ENCODE measurements around the gene MYO16. TPM values are rescaled to one million over a fixed set of nuclear protein-coding genes. Genes with fewer than 3 reads are reported as not detected.

The MYO16 gene
- total RNA-seq, 2 experiments from 2014 or later = not detected

DNA sequence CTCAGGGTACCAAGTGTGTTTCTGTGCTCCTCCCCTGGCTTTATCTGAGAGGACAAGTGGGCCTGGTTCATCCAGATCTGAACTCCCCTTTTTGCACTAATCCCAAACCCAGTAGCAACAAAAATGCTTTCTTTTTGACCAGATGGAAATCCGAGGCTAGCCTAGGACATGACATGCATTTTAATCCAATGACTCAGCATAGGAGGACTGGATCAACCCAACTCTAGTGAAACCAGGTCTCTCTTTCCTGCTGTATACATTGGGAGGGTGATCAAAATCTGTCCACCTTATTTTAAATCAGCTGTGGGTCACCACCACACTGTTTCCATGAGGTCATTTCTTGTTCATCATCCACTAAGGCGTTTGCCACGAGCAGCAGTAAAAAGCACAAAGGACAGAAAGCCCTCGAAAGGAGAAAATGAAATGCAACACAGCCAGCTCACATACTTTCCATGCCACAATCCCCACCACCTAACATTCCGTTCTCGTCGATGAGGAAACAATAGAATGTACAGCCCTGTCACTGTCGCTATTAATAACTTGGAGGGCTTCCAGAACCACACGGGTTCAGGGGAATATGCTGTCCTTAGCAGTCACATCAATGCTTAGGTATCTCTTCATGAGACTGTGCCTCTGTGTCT lies 614.0 kb downstream of the MYO16 start:
- Mint-ChIP-seq H3K4me1 (no peaks in the 10 kb centered on the region), H3K36me3 (ENCODE audit: low read depth) (no peaks in the 10 kb centered on the region), H3K4me3 (no peak overlapping the region), H3K27ac (no peak overlapping the region), H3K9me3 (no peaks in the 10 kb centered on the region), H3K27me3 (no peaks in the 10 kb centered on the region)
- POLR2A ChIA-PET = no interaction called here
- CTCF ChIA-PET = no interaction called here
- no peak for DNase-seq

DNA sequence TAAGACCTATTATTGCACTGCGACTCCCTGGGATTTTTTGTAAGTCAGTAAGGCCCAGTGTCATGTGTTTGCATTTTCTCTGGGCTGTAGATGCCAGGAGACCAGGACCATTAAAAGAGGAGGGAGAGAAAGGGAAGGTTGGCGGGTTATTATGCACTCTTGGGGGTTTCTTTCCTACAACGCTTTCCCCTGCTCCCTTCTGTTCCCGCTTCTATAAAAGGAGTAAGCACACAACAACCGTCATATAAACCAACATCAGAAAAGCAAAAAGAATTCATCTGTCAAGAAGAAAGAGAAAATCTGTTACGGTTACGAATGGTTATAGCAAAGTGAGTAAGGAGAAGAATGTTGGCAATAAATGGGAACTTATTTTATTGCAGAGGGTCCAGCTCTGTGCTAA lies 615.2 kb downstream of the MYO16 start:
- no peaks in the 10 kb centered on the region for H3K36me3 Mint-ChIP-seq (ENCODE audit: low read depth)
- H3K27me3 Mint-ChIP-seq = no peaks in the 10 kb centered on the region
- H3K4me3 Mint-ChIP-seq = no peak overlapping the region
- ChIA-PET CTCF (no interaction called here), POLR2A (no interaction called here)
- no peak for DNase-seq
- H3K9me3 Mint-ChIP-seq = no peaks in the 10 kb centered on the region
- H3K27ac Mint-ChIP-seq = no peak overlapping the region
- no peaks in the 10 kb centered on the region for H3K4me1 Mint-ChIP-seq

DNA sequence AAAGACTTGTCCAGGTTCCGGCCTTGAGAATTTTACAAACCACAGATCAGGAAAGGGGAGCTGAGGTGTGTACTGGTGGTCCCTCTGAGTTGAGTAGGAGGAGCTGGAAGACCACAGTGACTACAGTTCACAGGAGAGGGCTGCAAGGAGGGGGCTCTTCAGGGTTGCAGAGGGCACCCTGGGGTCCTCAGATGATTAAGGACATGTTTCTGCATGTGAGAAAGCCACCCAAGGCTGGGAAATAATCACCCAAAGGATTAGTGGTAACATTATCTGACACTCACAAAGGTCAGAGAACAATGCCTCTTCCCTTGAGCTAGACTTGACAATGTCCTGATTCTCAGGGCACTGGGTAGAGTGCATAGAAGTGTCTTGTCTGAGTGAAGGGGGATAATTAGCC lies 616.6 kb downstream of the MYO16 start:
- ChIA-PET POLR2A (no interaction called here), CTCF (no interaction called here)
- DNase-seq = no peak
- Mint-ChIP-seq H3K4me1 (no peaks in the 10 kb centered on the region), H3K9me3 (no peaks in the 10 kb centered on the region), H3K27ac (no peak overlapping the region), H3K4me3 (no peak overlapping the region), H3K36me3 (ENCODE audit: low read depth) (no peaks in the 10 kb centered on the region), H3K27me3 (no peaks in the 10 kb centered on the region)

DNA sequence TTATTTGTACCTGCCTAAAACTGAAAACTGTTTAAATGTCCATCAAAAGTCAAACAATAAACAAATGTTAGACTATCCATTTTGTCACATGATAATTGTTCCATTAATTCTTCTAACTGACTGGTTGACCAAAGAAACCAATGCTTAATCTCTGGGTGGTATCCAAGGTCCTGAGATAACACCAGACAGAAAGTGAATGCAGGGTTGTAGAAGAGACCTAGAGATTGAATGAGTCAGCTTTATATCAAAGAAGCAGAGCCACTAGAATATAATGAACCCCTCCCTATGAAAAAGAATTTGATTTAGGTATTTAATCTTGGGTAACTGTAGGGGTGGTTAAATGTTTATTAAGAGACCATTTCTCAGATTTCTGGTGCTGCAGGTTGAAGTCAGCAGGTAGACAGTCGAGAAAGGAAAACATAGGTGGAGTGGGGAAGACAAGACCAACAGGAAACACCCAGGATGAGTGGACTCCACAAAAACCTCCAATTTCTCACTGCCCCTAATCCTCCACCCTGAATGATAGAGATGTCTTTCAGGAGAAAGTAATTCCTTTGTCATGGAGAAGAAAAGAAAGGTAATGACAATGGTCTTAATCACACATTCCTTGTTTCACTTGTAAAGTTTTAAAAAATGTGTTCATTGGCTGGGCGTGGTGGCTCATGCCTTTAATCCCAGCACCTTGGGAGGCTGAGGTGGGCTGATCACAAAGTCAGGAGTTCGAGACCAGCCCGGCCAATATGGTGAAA lies 620.5 kb downstream of the MYO16 start:
- no peak overlapping the region for H3K4me3 Mint-ChIP-seq
- H3K36me3 Mint-ChIP-seq (ENCODE audit: low read depth) = no peaks in the 10 kb centered on the region
- H3K27ac Mint-ChIP-seq = no peak overlapping the region
- ChIA-PET CTCF (no interaction called here), POLR2A (no interaction called here)
- no peaks in the 10 kb centered on the region for H3K27me3 Mint-ChIP-seq
- H3K9me3 Mint-ChIP-seq = no peaks in the 10 kb centered on the region
- H3K4me1 Mint-ChIP-seq = no peaks in the 10 kb centered on the region
- DNase-seq = no peak

DNA sequence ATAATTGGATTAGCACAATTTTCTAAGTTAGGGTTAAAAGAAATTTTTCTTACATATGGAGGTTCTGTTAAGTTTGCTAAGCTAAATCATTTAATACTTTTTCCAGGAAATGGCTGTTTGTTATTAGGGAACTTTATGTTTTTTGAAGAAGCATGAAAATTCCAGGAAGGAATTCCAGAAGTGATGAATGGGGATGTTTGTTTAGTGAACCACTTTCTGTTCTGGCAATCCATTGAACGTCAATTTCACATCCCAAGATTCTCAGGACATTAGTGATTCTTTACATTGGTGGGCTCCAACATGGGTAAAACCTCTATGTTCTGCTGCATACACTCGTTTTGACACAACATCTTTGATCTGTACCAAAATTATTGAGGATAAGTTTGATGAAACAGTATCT lies 622.5 kb downstream of the MYO16 start:
- no peak for DNase-seq
- Mint-ChIP-seq H3K4me3 (no peak overlapping the region), H3K27me3 (peaks cover 1% of the 10 kb centered on the region), H3K27ac (no peak overlapping the region), H3K4me1 (no peaks in the 10 kb centered on the region), H3K9me3 (no peaks in the 10 kb centered on the region), H3K36me3 (ENCODE audit: low read depth) (no peaks in the 10 kb centered on the region)
- CTCF ChIA-PET = no interaction called here
- POLR2A ChIA-PET = no interaction called here

DNA sequence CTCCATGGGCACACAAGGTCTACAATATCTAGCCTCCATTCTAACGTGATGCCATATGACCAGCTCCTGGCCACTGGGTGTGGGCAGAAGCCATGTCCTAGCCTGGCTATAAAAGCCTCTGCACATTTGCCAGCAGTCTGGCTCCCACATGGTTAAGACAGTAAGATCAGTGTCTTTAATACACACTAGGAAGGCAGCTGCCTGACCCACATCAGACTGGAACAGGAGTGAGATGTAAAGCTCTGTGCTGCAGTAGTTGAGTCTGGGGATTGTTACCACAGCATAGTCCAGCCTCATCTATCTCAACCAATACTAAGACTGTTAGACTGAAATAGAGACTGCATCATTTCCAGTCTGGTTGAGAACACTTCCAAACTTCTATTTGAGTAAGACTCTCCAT lies 623.9 kb downstream of the MYO16 start:
- H3K27ac Mint-ChIP-seq = no peak overlapping the region
- H3K9me3 Mint-ChIP-seq = no peaks in the 10 kb centered on the region
- DNase-seq = no peak
- peaks cover 1% of the 10 kb centered on the region for H3K27me3 Mint-ChIP-seq
- CTCF ChIA-PET = no interaction called here
- POLR2A ChIA-PET = no interaction called here
- no peak overlapping the region for H3K4me3 Mint-ChIP-seq
- no peaks in the 10 kb centered on the region for H3K4me1 Mint-ChIP-seq
- no peaks in the 10 kb centered on the region for H3K36me3 Mint-ChIP-seq (ENCODE audit: low read depth)

DNA sequence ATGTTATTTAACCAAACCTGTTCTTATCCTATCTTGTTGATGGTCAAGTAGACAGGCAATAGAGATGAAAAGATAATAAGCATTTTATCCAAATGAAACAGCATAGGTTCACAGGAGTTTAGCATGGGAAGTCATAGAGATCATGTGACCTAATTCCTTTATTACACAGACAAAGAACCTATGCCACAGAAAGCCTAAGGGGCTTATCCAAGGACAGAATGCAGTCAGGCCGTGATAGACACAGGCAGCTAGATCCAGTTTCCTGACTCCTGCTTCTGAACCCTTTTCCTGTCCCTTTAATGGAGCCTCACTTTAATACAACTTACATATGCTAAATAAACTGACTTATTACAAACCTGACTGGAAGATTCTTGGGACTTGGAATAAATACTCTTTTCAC lies 624.9 kb downstream of the MYO16 start:
- ChIA-PET POLR2A (no interaction called here), CTCF (no interaction called here)
- Mint-ChIP-seq H3K9me3 (no peaks in the 10 kb centered on the region), H3K4me1 (no peaks in the 10 kb centered on the region), H3K4me3 (no peak overlapping the region), H3K27ac (no peak overlapping the region), H3K36me3 (ENCODE audit: low read depth) (no peaks in the 10 kb centered on the region), H3K27me3 (peaks cover 1% of the 10 kb centered on the region)
- DNase-seq = no peak

DNA sequence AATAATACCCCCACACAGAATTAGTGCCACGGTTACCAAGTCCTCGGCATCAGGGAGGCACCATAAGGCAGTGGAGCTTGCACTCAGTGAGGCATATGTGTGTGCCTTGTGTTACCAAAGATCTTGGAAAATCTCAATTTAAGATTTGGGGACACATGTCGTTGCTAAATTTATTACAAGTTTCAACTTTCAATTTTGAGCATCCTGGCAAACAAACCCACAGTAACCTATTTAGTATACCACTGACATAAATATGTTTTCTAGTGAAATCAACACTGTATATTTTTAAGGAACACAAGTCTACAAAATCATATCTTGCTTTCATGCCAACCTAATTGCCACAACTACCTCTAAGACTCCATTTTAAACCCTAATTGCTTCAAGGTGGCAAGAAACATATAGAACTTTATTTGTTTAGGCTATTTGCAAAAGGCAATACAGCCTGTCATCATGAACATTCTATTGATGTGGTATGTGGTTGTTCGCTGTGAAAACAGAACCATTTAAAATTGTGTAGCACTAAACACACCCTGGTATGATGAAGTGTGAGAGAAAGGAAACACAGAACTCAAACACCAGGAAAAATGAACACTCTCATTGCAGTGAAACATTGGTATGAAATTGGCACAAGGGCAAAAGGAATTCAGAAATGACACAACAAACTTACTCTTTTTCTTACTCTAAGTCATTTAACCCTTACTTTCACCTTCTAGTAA lies 625.9 kb downstream of the MYO16 start:
- H3K36me3 Mint-ChIP-seq (ENCODE audit: low read depth) = no peaks in the 10 kb centered on the region
- CTCF ChIA-PET = no interaction called here
- POLR2A ChIA-PET = no interaction called here
- no peaks in the 10 kb centered on the region for H3K9me3 Mint-ChIP-seq
- no peak for DNase-seq
- H3K4me3 Mint-ChIP-seq = no peak overlapping the region
- H3K27me3 Mint-ChIP-seq = peaks cover 1% of the 10 kb centered on the region
- H3K27ac Mint-ChIP-seq = no peak overlapping the region
- no peaks in the 10 kb centered on the region for H3K4me1 Mint-ChIP-seq

DNA sequence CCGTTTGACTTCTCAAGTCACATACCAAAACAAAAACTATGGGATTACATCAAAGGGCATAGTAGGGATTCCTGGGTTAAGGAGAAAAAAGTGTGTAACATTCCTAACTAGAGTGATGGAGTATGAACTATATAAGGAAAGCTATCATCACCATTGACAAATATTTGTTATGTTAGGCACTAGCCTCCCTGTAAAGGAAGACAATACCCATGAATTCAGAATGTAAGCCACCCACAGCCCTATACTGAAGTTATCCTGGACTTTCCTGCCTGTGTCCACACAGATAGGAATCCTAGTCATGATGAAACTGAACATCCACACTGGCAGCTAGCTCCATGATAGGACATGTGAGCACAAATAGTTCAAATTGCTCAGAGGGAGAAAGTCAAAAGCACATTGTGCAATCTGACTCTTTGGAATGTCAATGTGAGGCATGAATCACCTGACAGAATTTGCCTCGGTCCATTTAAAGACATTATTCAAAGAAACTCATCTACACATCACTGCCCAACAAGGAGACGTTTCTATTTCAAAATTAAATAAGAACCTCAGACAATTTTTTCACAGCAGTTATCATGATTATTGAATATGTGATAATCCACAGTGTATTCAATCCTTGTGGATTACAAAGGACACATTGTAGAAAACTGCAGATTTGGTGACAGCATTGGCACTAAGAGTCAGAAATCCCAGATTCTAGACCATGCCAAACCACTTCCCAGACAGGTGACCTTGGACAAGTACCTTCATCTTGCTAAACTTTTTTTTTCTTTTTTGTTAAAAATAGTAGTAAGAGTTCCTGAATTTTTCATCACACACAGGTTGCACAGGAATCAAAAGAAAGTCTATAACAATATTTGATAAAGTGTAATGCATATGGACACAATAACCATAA lies 627.7 kb downstream of the MYO16 start:
- no peak overlapping the region for H3K4me3 Mint-ChIP-seq
- H3K27ac Mint-ChIP-seq = no peak overlapping the region
- H3K4me1 Mint-ChIP-seq = no peaks in the 10 kb centered on the region
- ChIA-PET CTCF (interaction anchor here (0.6 kb wide), 1 partner anchor 9 kb away, joined by 3 read pairs; no protein-coding TSS in a partner anchor), POLR2A (no interaction called here)
- no peak for DNase-seq
- H3K9me3 Mint-ChIP-seq = no peaks in the 10 kb centered on the region
- no peaks in the 10 kb centered on the region for H3K36me3 Mint-ChIP-seq (ENCODE audit: low read depth)
- H3K27me3 Mint-ChIP-seq = peaks cover 1% of the 10 kb centered on the region
